NAMALWA (cell line): ENCODE data around the gene CDK5R2.

Experiments used
- DNase-seq: peaks from one replicate; pipeline ENCODE4 v3.0.0-alpha.2; 2015; ENCODE audit warnings: low spot score

The CDK5R2 gene

GRCh38 chr2:218962859-218963492, 3.5 kb downstream of the CDK5R2 start:
- DNase-seq, result no peak

- no peak for DNase-seq
These were observed 4.1 kb downstream of the CDK5R2 start for GRCh38 chr2:218963601-218964000.

GRCh38 chr2:218964041-218964771, 4.7 kb downstream of the CDK5R2 start:
- DNase-seq, result no peak

DNA sequence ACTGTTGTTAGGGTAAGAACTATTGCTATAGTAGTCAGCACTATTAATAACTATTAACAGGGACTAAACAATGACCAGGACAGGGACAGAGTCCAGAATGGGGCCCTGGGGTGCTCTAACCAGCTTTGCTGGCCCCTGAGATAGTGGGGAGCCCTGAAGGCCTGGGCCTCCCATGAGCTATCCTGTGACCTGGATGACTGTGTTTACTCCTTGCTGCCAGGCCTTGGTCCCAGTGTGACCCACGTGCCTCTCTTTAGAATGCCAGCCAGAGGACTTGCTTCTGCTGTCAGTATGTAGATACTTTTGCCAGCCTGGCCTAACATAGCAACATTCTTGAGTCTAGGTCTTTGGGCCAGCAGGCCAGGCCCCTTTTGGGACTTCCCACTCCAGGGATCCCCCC, 11.4 kb downstream of the CDK5R2 start:
- no peak for DNase-seq

- DNase-seq, result no peak
These were observed 15.8 kb downstream of the CDK5R2 start for GRCh38 chr2:218975060-218975777.

DNA sequence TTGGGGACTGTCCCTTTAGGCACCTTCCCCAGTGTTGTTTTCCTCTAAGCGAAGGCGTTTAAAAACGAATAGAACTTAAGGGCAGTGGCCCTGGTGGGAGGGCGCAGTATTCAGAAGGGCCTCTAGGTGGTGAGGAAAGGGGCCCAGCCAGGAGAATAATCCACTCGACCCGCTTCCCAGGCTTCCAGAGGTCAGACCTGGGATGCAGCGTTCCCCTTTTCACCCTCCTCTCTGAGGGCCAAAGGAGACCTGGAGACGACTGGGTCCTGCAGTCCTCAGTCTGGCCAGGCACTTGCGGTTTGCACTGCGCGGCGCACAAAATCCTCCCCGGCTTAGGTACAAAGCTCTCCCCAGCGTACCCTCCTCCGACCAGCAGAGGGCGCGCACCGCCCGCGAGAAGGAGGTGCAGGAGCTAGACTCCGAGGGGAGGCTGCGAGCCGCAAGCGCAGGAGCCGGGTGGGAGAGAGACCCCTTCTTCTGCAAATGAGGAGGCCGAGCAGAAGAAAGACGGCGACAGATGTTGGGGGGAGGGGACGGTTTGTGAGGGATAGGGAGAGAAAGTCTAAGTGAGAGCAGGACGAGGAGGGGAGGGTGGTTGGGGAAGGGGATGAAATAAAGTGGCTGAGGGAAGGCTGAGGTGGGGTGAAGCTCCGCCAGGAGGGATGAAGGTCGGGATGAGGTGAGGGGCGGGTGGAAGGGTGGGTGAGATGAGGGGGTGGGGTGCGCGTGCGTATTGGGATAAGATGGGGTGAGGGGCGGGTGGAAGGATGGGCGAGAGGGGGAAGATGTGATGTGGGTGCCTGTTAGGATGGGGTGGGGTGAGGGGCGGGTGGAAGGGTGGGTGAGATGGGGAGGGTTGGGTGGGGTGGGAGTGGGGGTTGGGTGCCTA, 20.6 kb downstream of the CDK5R2 start:
- DNase-seq, result peak; percentile 92

GRCh38 chr2:218980735-218981389, 21.4 kb downstream of the CDK5R2 start:
- DNase-seq, result no peak

- peak; percentile 56 for DNase-seq
These were observed 22.0 kb downstream of the CDK5R2 start for GRCh38 chr2:218981390-218981880.

DNA sequence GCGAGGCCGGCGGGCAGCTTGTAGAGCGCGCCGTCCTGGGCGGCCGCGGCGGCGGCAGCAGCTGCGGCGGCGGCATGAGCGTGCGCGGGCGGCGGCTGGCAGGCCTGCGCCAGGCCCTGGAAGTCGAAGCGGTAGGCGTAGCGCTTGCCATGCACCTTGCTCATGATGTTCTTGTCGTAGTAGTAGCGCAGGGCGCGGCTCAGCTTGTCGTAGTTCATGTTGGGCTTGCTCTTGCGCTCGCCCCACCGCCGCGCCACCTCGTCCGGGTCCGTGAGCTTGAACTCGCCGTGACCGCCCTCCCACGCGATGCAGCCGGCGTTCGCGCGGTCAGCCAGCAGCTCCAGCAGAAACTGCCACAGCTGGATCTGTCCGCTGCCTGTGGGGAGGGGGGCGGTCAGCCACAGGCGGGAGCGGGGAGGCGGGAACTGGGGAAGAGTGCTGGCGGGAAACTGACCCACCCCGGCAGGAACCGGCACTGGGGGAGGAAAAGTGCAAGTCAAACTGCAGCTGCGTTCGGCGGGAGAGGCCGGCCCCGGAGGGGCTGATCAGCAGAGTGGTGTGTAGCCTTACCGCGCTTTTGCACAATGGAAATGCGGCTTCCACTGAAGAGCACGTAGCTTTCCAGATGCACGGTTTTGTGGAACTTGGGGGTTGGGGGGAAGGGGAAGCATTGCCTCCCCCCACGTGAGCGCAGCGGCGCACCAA, 22.6 kb downstream of the CDK5R2 start:
- DNase-seq, result no peak

GRCh38 chr2:218982586-218983262, 23.3 kb downstream of the CDK5R2 start:
- DNase-seq, result no peak

DNA sequence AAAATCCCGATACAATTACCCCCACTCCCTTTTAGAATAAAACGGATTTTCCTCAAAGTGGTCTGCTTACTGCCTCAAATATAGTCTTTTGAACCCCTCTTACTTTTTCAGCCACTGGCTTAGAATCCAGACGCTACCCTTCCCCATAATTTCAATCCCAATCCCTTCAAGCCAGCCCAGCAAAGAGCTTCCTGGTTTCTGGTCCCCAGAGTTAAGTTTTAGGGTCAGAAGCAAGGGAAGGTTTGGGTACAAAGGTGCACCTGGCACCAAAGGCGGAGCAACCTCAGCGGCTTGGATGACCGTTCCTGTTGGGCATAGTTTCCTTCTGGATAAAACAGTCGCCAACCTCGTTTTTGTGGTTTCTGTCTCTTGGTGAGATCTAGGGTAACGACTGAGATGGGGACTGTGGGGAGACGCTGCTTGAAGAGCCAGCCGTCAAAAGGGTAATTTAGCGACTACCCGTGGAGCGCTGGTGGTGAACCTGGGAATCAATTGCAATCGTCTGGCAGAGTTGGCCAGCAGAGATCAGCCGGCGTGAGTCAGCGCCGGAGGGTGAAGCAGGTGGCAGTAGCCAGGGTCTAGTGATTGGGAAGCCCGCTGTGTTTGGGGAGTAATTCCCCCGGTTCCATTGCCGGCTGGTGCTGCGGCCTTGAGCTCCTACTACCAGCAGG, 23.9 kb downstream of the CDK5R2 start:
- no peak for DNase-seq

DNA sequence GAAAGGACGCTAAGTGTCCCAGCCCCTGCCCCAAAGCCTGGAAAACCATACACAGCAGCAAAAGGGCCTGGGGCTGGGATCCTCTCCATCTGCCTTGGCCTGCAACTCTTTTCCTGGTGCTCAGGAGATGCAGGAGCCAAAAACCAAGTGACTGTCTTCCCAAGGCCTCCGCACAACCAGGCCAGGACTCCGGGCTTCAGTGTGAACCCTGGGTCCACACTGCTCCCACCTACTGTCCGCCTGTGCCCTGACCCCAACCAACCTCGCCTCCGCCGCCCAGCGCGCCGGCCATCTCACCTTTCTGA, 24.4 kb downstream of the CDK5R2 start:
- no peak for DNase-seq

DNA sequence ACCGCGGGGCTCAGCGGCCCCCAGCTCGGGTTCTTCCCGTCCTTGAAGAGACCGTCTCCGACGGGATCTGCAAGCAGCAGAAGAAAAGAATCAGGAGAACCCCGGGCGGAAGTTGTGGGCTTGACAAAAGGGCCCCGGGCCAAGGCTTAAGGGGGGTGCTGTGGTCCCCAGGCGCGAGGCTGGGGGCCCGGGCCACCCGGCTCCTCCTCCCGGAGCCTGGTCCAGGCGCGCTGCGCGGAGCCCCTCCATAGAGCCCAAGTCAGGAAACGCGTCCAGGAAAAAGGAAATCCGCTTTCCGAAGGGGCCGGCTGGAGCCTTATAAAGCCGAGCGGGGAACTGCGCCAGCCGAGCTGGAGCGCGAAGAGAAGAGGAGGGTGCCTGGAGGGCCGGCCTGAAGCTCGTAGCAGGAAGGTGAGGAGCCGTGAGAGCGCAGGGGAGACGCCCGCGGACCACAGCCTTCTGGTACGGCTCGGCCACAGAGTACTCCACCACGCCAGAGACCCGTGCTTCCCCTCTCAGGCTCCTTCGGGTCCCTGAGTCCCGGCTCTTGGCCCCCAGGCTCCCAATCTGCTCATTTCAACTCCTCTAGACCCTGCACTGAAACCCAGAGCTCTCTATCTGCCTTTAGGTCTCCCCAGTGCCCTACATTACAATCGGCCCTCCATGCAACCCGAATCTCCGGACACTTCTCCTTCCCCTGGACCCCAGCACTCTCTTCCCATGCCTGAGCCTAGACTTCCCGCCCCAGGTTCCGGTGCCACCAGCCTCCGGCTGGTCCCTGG, 25.0 kb downstream of the CDK5R2 start:
- no peak for DNase-seq

GRCh38 chr2:218985021-218985324, 25.5 kb downstream of the CDK5R2 start, which contains the start of gene FEV:
Gene FEV, minus strand, starts transcription at chr2:218985184. Its CDS starts 109 bp downstream, at chr2:218985075.
- no peak for DNase-seq

DNA sequence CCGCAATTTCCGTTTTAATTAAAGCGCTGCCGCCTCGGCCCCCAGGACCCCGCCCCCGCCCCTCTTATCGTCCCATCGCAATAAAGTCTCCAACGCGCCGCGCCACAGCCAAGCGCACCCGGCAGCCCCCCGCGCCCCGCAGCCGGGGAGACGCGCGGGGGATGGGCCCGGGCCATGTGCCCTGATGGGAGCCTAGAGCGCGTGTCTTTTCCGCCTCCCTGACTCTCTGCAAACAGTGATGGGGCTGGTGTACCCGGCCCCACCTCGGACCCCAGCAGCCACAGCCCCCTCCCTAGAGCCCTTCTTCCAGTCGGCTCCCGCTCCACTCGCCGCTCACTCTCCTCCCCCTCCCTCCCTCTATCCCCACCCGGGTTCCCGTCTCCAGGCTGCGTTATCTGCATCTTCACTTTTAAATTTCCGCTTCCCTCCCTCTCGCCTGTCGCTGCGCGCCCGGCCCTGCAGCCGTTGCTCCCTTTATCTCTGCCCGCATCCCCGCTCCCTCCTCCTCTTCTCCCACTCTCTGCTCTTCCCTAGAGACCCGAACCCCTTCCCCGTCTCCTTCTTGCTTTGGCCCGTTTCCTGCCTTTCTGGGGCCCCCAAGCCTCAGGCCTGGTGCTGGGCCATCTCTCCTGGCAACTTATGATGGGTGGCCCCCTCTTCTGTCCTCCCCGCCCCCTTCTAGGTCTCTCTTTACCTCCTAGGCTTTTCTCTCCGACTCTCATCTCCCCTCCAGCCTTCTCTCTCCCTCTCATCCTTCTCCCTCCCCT, 26.0 kb downstream of the CDK5R2 start:
- DNase-seq, result no peak

- DNase-seq, result no peak
These were observed 26.8 kb downstream of the CDK5R2 start for GRCh38 chr2:218986148-218986761.

DNA sequence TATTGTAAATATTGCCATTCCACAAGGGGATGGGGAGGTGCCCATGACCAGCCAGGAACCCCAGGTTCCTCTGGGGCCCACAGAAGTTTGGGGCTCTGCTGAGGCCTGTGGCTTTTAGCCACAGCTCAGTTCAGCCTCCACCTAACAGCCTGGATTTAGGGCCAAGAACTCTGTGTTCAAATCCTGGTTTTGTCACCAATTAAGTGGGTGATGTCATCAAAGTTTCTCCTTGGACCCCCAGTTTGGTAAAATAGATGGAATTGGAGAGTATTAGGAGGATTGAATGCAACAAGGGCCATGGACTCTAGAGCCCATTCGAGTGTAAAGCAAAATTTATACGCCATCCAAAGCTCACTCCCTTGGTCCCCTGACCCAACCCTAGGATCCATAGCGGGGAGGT, 28.7 kb downstream of the CDK5R2 start:
- DNase-seq, result no peak

DNA sequence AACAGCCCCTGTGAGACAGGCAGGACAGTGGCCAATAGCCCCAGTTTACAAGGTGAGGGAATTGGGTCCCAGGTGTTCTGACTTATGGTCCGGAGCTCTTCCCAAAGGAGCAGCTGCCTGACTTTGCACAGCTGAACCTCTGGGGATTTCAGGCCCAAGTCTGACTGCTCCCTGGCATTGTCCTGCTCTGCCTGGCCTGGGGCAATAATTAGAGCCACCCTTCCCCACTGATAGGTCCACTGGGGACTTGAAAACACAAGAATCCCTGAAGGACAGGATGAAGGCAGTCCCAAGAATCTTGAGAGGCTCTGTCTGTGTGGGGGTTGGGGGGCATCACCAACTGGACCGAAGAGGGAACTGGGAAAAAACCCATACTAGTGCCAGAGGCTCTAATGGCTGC, 29.2 kb downstream of the CDK5R2 start:
- no peak for DNase-seq
